Measurements from ENCODE around the gene NEDD4. TPM values are rescaled to one million over a fixed set of nuclear protein-coding genes. Genes with fewer than 3 reads are reported as not detected.

Gene NEDD4
- total RNA-seq, 1 donor from 2014 or later, result 55.4 TPM

GRCh38 chr15:55942332-55942731 is 51.1 kb downstream of the NEDD4 start:
- Histone ChIP-seq H3K9me3 (ENCODE audit: insufficient read depth, low read depth, low read length) (no peaks in the 10 kb centered on the region), H3K9ac (ENCODE audit: low read length) (no peak overlapping the region), H2AFZ (ENCODE audit: low read depth, low read length) (no peak overlapping the region), H3K36me3 (ENCODE audit: insufficient read depth, low read length) (peaks cover 3% of the 10 kb centered on the region), H3K4me3 (ENCODE audit: insufficient read depth, low read depth, low read length) (no peak overlapping the region), H3K79me2 (ENCODE audit: insufficient read depth, low read length) (no peaks in the 10 kb centered on the region), H3K27me3 (ENCODE audit: insufficient read depth, low read length) (no peaks in the 10 kb centered on the region), H3K27ac (ENCODE audit: low read depth, low read length) (no peak overlapping the region), H3K4me2 (ENCODE audit: low read length) (no peak overlapping the region), H3K4me1 (ENCODE audit: insufficient read depth, low read length) (no peaks in the 10 kb centered on the region), H4K20me1 (ENCODE audit: insufficient read depth, low read length) (no peaks in the 10 kb centered on the region)
- peaks cover 41% of the 10 kb centered on the region for H3K36me3 Mint-ChIP-seq (ENCODE audit: low read depth, unreplicated experiment)
- no peak overlapping the region for H3K4me3 Mint-ChIP-seq (ENCODE audit: unreplicated experiment)
- no peaks in the 10 kb centered on the region for H3K4me1 Mint-ChIP-seq (ENCODE audit: low read depth, unreplicated experiment)
- no peak overlapping the region for H3K27ac Mint-ChIP-seq (ENCODE audit: unreplicated experiment)
- FAIRE-seq (no peak), DNase-seq (ENCODE audit: low read depth) (no peak)
- H3K27me3 Mint-ChIP-seq (ENCODE audit: low read depth, unreplicated experiment), result no peaks in the 10 kb centered on the region
- peaks cover 10% of the 10 kb centered on the region for H3K9me3 Mint-ChIP-seq (ENCODE audit: unreplicated experiment)
- TF ChIP-seq EZH2 (IDR thresholded peaks at IDR 0.05; ENCODE audit: insufficient read depth, low read length) (no peak), CTCF (IDR thresholded peaks at IDR 0.05; ENCODE audit: insufficient read depth, low read depth, low read length) (no peak)

- DNase-seq (ENCODE audit: low read depth), result peak; percentile 27
- H3K4me1 Mint-ChIP-seq (ENCODE audit: low read depth, unreplicated experiment), result no peaks in the 10 kb centered on the region
Observed at GRCh38 chr15:55937040-55937439, 56.4 kb downstream of the NEDD4 start.

More at GRCh38 chr15:55937040-55937439, 56.4 kb downstream of the NEDD4 start:
- no peak overlapping the region for H2AFZ ChIP-seq (ENCODE audit: low read depth, low read length)
- H3K4me3 Mint-ChIP-seq (ENCODE audit: unreplicated experiment), result no peak overlapping the region
- H3K79me2 ChIP-seq (ENCODE audit: insufficient read depth, low read length), result no peaks in the 10 kb centered on the region
- FAIRE-seq, result no peak
- no peaks in the 10 kb centered on the region for H3K27me3 ChIP-seq (ENCODE audit: insufficient read depth, low read length)
- TF ChIP-seq EZH2 (IDR thresholded peaks at IDR 0.05; ENCODE audit: insufficient read depth, low read length), result no peak
- no peak for TF ChIP-seq CTCF (IDR thresholded peaks at IDR 0.05; ENCODE audit: insufficient read depth, low read depth, low read length)
- H3K9ac ChIP-seq (ENCODE audit: low read length), result no peak overlapping the region
- no peak overlapping the region for H3K4me3 ChIP-seq (ENCODE audit: insufficient read depth, low read depth, low read length)
- H3K4me2 ChIP-seq (ENCODE audit: low read length), result no peak overlapping the region
- H3K36me3 ChIP-seq (ENCODE audit: insufficient read depth, low read length), result no peaks in the 10 kb centered on the region
- H3K9me3 Mint-ChIP-seq (ENCODE audit: unreplicated experiment), result peaks cover 16% of the 10 kb centered on the region
- no peak overlapping the region for H3K27ac Mint-ChIP-seq (ENCODE audit: unreplicated experiment)
- H3K4me1 ChIP-seq (ENCODE audit: insufficient read depth, low read length), result no peaks in the 10 kb centered on the region
- no peaks in the 10 kb centered on the region for H4K20me1 ChIP-seq (ENCODE audit: insufficient read depth, low read length)
- no peaks in the 10 kb centered on the region for H3K27me3 Mint-ChIP-seq (ENCODE audit: low read depth, unreplicated experiment)
- peaks cover 31% of the 10 kb centered on the region for H3K36me3 Mint-ChIP-seq (ENCODE audit: low read depth, unreplicated experiment)
- H3K27ac ChIP-seq (ENCODE audit: low read depth, low read length), result no peak overlapping the region
- H3K9me3 ChIP-seq (ENCODE audit: insufficient read depth, low read depth, low read length), result no peaks in the 10 kb centered on the region

Data from astrocyte (in vitro differentiated cells and primary cell).